Skeletal muscle satellite cell (primary cell): Measurements from ENCODE around the gene HTR4.
"Not testable (repeated sequence)": the region's sequence is repeated elsewhere in the genome, so short reads cannot be mapped to it uniquely, and the experiment has no call there.

Experiments
- H3K27me3 ChIP-seq: 2 replicates; pipeline ENCODE4 v1.7.0; 2013; ENCODE audit warnings: low read length; ENCODE audit not compliant: control insufficient read depth, insufficient read depth
- H3K36me3 ChIP-seq: 2 replicates; pipeline ENCODE4 v1.7.0; 2013; ENCODE audit warnings: mild to moderate bottlenecking, control low read depth, low read length; ENCODE audit not compliant: insufficient read depth
- H3K4me1 ChIP-seq: 2 replicates; pipeline ENCODE4 v1.7.0; 2013; ENCODE audit warnings: low read length; ENCODE audit not compliant: control insufficient read depth, insufficient read depth
- H3K4me2 ChIP-seq: 2 replicates; pipeline ENCODE4 v1.7.0; 2013; ENCODE audit warnings: mild to moderate bottlenecking, low read length
- H3K4me3 ChIP-seq: 2 replicates; pipeline ENCODE4 v1.7.0; 2013; ENCODE audit warnings: low read length
- H3K9ac ChIP-seq: 2 replicates; pipeline ENCODE4 v1.7.0; 2013; ENCODE audit warnings: mild to moderate bottlenecking, low read depth, low read length, moderate library complexity
- H3K9me3 ChIP-seq: replicated peaks from 2 replicates; pipeline ENCODE4 v1.7.0; 2013; ENCODE audit warnings: mild to moderate bottlenecking, control low read depth, low read length

The HTR4 gene

DNA sequence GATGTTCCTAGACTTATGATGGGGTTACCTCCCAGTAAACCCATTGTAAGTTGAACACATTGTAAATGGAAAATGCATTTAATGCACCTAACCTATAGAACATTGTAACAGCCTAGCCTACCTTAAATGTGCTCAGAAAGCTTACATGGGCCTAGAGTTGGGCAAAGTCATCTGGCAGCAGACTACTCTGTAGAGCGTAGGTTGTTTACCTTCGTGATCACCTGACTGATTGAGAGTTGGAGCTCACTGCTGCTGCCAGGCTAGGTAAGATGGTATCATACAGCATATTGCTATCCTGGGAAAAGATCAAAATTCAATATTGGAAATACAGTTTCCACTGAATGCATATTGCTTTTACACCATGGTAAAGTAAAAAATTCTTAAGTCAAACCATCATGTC lies 95.4 kb downstream of the HTR4 start:
- no peaks in the 10 kb centered on the region for H3K9me3 ChIP-seq
- H3K36me3 ChIP-seq: no peaks in the 10 kb centered on the region

DNA sequence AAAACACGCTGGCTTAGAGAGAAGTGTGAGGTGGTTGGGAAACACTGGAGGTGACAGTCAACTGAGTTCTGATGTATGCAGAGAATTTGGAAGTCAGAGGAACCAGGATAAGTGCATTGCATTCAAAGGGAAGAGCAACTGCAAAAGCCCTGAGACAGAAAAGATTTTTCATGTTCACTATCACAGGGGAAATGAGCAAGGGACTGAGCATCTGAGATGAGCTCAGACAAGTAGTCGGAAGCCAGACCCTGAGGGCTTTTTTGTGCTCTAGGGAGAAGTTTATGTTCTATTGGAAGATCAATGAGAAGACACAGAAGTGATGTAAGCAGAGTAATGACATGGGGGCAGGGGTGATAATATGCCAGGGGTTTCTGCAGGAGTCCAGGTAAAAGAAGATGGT lies 97.5 kb downstream of the HTR4 start:
- Histone ChIP-seq H3K36me3 (no peaks in the 10 kb centered on the region), H3K9me3 (no peaks in the 10 kb centered on the region), H3K27me3 (no peaks in the 10 kb centered on the region), H3K4me1 (no peaks in the 10 kb centered on the region), H3K4me3 (no peak overlapping the region), H3K4me2 (no peak overlapping the region), H3K9ac (no peak overlapping the region)

More for the DNA sequence above, 95.4 kb downstream of the HTR4 start:
- Histone ChIP-seq H3K27me3 (no peaks in the 10 kb centered on the region), H3K4me2 (no peak overlapping the region), H3K4me3 (no peak overlapping the region), H3K9ac (no peak overlapping the region), H3K4me1 (no peaks in the 10 kb centered on the region)

DNA sequence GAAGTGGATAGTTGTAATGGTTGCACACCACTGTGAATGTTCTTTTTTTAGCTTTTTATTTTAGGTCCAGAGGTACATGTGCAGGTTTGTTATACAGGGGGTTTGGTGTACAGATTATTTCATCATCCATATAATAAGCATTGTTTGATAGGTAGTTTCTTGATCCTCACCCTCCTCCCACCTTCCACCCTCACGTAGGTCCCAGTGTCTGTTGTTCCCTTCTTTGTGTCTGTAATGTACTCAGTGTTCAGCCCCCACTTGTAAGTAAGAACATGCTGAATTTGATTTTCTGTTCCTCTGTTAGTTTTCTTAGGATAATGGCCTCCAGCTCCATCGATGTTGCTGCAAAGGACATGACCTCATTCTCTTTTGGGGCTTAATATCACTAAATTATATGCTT lies 99.7 kb downstream of the HTR4 start:
- H3K9ac ChIP-seq: no peak overlapping the region
- H3K27me3 ChIP-seq: no peaks in the 10 kb centered on the region
- no peaks in the 10 kb centered on the region for H3K4me1 ChIP-seq
- no peaks in the 10 kb centered on the region for H3K36me3 ChIP-seq
- no peak overlapping the region for H3K4me2 ChIP-seq
- no peak overlapping the region for H3K4me3 ChIP-seq
- no peaks in the 10 kb centered on the region for H3K9me3 ChIP-seq

DNA sequence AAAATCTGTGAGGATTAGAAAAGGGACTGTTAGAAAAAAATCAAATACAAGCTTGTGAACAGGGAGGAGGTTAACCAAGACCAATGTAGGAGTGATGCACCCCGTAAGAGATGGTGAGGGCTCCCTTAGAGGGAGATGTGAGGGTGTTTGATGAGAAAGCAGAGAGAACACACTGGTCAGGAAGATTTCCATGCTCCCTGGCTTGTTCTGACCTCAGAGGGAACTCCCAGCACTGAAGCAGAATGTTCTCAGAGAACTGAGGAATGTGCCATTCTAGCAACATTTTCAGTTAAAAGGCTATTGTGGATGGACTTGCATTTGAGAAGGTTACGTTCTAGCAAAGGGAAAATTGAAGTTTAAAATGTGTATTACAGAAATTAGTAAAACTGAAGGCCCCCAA lies 110.6 kb downstream of the HTR4 start:
- H3K4me2 ChIP-seq: no peak overlapping the region
- no peaks in the 10 kb centered on the region for H3K36me3 ChIP-seq
- H3K27me3 ChIP-seq: peaks cover 8% of the 10 kb centered on the region
- no peak overlapping the region for H3K4me3 ChIP-seq
- H3K9ac ChIP-seq: no peak overlapping the region
- H3K9me3 ChIP-seq: no peaks in the 10 kb centered on the region
- no peaks in the 10 kb centered on the region for H3K4me1 ChIP-seq

DNA sequence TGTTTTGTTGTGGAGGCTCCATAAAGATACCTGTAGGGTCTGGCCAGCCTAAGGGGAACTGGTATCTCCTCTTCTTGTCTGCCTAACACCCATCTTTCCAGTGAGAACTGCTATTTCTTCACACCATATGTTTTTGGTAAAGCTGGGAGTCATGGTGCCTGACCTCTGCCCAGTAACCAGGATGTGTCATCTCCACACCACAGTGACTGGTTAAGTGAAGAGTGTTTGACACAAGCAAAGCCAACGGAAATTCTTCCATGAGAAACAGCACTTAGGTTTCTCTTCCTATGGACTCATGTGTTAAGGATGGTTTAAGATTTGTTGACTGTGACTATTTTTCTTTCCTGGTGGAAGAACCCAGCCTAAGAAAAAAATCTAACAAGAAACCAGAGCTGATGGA lies 111.5 kb downstream of the HTR4 start:
- H3K9ac ChIP-seq: no peak overlapping the region
- H3K36me3 ChIP-seq: no peaks in the 10 kb centered on the region

DNA sequence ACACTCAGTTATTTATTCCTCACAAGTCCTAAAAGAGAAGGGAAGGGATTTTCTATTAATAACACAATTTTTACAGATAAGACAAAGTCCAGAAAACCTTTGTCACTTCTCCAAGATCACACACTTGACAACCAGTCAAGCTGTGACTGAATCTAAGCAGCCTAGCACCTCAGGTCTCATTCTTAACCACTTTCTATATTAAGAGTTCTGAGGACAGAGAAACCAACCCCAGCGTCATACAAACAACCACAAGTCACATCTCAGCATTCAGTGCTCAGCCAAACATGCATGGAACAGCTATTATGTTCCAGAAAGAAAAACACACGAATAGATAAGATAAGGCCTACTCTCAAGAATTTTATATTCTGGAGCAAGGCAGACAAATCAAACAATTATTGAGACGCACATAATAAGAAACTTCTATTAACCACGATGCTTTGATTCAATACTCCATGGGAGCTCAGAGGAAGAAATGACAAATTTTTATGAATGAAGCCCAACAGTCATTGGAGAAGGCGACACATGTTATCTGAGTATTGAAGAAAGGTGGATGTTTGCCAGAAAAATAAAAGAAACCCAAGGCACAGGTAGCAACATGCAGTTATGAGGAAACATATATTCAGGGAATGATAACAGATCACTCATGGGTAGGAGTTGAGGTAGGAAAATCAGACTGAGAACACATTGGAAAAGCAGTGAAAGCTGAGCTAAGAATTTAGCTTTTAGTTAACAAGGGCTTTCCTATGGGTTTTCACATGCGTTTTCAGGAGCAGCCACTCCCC lies 113.1 kb downstream of the HTR4 start:
- Histone ChIP-seq H3K27me3 (peaks cover 15% of the 10 kb centered on the region), H3K9me3 (no peaks in the 10 kb centered on the region), H3K4me2 (no peak overlapping the region), H3K4me1 (no peaks in the 10 kb centered on the region), H3K4me3 (no peak overlapping the region), H3K36me3 (no peaks in the 10 kb centered on the region), H3K9ac (no peak overlapping the region)

More for the DNA sequence above, 111.5 kb downstream of the HTR4 start:
- H3K4me1 ChIP-seq: no peaks in the 10 kb centered on the region
- H3K27me3 ChIP-seq: peaks cover 8% of the 10 kb centered on the region
- no peaks in the 10 kb centered on the region for H3K9me3 ChIP-seq
- no peak overlapping the region for H3K4me2 ChIP-seq
- no peak overlapping the region for H3K4me3 ChIP-seq

DNA sequence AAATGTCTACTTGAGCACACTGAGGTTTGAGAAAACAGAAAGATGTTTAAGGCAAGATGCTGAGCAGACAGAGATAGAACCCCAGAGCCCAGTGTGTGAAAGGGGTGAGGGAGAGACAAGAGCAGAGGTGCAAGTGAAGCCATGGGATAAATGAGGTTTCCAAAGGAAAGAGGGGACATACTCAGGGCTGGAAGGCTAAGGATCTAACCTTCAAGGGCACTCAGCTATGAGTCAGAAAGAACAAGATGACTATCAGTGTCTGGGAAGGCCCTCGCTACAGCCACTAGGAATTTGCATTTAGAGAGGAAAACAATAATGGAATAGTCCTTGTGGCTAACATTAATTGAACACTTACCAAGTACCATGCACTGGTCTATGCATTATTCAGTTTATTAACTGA lies 113.7 kb downstream of the HTR4 start:
- Histone ChIP-seq H3K4me1 (no peaks in the 10 kb centered on the region), H3K9me3 (no peaks in the 10 kb centered on the region), H3K27me3 (peaks cover 15% of the 10 kb centered on the region), H3K36me3 (no peaks in the 10 kb centered on the region), H3K4me2 (no peak overlapping the region), H3K4me3 (no peak overlapping the region), H3K9ac (no peak overlapping the region)

DNA sequence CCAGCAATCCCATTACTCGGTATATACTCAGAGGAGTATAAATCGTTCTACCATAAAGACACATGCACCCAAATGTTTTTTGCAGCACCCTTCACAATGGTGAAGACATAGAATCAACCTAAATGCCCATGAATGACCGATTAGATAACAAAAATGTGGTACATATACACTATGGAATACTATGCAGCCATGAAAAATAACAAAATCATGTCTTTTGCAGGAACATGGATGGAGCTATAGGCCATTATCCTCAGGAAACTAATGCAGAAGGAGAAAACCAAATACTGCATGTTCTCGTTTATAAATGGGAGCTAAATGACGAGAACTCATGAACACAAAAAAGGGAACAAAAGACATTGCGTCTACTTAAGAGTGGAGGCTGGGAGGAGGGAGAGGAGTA lies 114.5 kb downstream of the HTR4 start:
- no peaks in the 10 kb centered on the region for H3K36me3 ChIP-seq
- H3K9me3 ChIP-seq: no peaks in the 10 kb centered on the region
- no peak overlapping the region for H3K4me2 ChIP-seq
- no peak overlapping the region for H3K9ac ChIP-seq
- peaks cover 15% of the 10 kb centered on the region for H3K27me3 ChIP-seq
- H3K4me3 ChIP-seq: no peak overlapping the region
- H3K4me1 ChIP-seq: no peaks in the 10 kb centered on the region

DNA sequence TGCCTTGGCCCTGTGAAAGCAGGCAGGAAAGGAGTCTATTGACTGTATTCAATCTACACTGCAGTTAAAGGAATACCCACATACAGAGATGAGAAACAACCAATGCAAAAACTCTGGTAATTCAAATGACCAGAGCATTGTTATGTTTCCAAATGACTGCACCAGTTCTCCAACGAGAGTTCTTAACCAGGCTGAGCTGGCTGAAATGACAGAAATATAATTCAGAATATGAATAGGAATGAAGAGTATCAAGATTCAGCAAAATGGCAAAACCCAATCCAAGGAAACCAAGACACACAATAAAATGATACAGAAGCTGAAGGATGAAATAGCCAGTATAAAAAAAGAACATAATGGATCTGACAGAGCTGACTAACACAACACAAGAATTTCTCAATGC lies 119.1 kb downstream of the HTR4 start:
- Histone ChIP-seq H3K4me3 (no peak overlapping the region), H3K9ac (no peak overlapping the region), H3K27me3 (peaks cover 8% of the 10 kb centered on the region)

DNA sequence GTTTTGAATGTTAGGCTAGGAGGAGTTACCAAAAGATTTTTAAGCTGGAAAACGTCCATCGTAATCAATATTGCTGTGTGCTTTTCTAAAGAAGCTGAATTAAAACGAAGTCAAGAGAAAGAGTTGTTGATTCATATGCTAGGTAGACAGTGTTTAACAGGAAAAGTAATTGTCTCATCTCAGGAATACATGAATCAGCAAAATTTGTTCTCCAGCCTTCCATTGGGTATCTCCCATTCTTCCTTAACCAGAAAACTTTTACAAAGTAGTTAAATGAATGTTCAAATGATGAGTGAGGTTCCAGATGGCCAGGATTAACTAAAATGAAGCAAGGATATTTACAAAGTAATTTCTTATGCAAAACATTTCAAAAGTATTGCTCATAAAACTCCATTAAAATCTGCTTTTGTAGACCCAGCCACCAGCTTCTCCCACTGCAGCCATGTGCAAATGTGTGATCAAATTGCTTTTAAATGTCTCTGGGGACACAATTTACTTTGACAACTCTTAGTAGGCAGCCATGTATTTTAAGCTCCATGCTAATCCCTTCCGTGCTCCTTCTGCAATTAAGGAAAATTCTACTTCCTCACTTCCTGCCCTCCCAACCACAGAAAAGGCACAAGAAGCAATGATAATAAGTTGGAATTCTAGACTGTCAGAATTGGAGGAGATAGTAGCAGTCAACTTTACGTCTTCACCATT lies 121.2 kb downstream of the HTR4 start:
- H3K9ac ChIP-seq: no peak overlapping the region
- H3K4me3 ChIP-seq: no peak overlapping the region
- H3K4me2 ChIP-seq: no peak overlapping the region

More for the DNA sequence above, 119.1 kb downstream of the HTR4 start:
- H3K4me2 ChIP-seq: no peak overlapping the region
- H3K9me3 ChIP-seq: no peaks in the 10 kb centered on the region
- H3K4me1 ChIP-seq: no peaks in the 10 kb centered on the region
- H3K36me3 ChIP-seq: no peaks in the 10 kb centered on the region

DNA sequence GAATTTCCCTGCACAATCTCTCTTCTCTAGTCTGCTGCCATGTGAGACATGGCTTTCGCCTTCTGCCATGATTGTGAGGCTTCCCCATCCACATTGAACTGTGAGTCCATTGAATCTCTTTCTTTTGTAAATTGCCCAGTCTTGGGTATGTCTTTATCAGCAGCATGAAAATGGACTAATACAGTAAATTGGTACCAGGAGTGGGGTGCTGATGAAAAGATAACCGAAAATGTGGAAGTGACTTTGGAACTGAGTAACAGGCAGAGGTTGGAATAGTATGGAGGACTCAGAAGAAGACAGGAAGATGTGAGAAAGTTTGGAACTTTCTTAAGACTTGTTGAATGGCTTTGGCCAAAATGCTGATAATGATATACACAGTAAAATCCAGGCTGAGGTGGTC lies 124.9 kb downstream of the HTR4 start:
- not testable (repeated sequence) for H3K36me3 ChIP-seq, H3K4me1 ChIP-seq, H3K9ac ChIP-seq, H3K9me3 ChIP-seq, H3K4me2 ChIP-seq, H3K27me3 ChIP-seq, H3K4me3 ChIP-seq

More for the DNA sequence above, 121.2 kb downstream of the HTR4 start:
- no peaks in the 10 kb centered on the region for H3K9me3 ChIP-seq
- H3K27me3 ChIP-seq: peaks cover 8% of the 10 kb centered on the region
- H3K4me1 ChIP-seq: no peaks in the 10 kb centered on the region
- no peaks in the 10 kb centered on the region for H3K36me3 ChIP-seq

DNA sequence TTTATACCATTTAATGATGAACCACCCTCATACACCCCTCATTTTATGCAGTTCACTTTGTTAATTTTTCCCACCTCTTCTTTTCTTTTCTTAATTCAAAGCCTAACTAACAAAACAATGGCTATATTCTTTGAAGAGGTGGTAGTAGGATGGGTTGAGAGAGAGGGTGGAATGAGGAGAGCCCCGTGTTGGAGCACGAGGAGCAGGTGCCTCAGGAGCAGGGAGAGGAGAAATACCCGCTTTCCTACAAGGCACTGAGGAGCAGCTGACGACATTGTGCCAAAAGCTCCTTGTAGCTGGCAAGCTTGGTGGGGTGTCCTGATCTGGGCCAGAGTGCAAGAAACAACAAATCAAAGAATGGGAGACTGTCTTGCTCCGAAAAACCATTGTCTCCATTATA lies 129.6 kb downstream of the HTR4 start:
- Histone ChIP-seq H3K4me3 (no peak overlapping the region), H3K4me2 (no peak overlapping the region), H3K9me3 (no peaks in the 10 kb centered on the region), H3K36me3 (no peaks in the 10 kb centered on the region), H3K9ac (no peak overlapping the region), H3K4me1 (no peaks in the 10 kb centered on the region), H3K27me3 (peaks cover 5% of the 10 kb centered on the region)
